Stimulated activated CD4-positive, alpha-beta T cell treated with anti-CD3 and anti-CD28 coated beads, Interleukin-15, amount 100 ng/mL, for 48 hours (primary cell): Measurements from ENCODE around the gene POU3F2.

Experiments used
- DNase-seq, 2 donors: peaks; one replicate each; pipeline ENCODE4 v3.0.0-alpha.2; 2020; ENCODE audit warnings: low read depth in 2 of 2

The POU3F2 gene

GRCh38 chr6:98834060-98835031 is at the start of gene POU3F2:
TSS of gene POU3F2 (plus strand) at chr6:98834574. CDS start at chr6:98834874, 300 bp downstream.
- DNase-seq: peak; percentile 45 to 62

GRCh38 chr6:98787435-98787834 is 46.9 kb upstream of the POU3F2 start:
- no peak for DNase-seq

GRCh38 chr6:98787961-98788360 is 46.4 kb upstream of the POU3F2 start:
- DNase-seq: no peak

GRCh38 chr6:98794307-98794842 is 40.0 kb upstream of the POU3F2 start:
- DNase-seq: no peak

- DNase-seq: no peak
Measured at GRCh38 chr6:98797217-98797994, 37.0 kb upstream of the POU3F2 start.

GRCh38 chr6:98800866-98801265 is 33.5 kb upstream of the POU3F2 start:
- DNase-seq: no peak

DNA sequence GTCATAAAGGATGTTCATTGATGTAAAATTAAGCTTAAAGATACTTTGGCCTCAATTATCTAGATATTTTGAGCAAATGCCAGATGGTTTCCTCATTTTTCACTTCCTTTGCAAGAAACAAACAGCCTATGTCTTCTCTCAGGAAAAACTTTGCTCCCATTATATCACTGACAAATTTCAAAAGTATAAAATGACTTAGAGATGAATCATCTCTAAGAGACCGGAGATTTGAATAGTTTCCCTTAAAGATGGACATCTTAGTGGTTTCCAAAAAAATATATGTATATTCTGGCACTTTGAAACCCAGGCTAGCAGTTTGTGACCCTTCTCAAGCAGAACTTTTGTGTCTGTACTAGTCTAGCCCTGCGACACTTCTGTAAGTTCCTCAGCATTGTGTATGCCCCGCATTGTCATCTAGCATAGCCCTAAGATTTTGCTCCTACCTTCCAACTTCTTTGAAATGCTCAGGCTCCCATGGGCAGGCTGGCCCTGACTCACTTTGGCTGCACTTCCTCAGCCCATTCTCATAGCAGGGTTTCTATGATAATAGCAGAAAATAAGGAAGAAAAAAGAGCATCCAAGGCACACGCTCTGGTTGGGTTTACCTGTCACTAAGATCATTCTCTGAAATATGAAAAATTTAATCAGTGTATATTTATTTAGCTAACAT is 25.7 kb upstream of the POU3F2 start:
- no peak for DNase-seq

DNA sequence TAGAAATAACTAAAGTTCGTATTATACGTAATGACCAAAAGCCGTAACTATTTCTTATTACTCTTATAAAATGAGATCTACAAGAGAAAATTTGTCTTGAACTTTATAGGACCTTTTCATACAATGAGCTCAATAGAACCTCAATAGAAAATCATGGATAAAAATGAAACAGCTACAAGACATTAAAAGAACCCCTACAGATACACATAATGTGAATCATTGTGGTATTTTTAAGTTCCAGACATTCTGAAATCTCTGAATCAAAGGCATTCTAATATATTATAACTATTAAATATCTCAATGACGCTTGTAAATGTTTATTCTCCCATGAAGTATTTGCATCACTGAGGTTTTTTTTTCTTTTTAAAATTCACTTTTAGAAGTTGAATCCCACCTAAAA is 22.2 kb upstream of the POU3F2 start:
- no peak for DNase-seq

GRCh38 chr6:98816799-98817198 is 17.6 kb upstream of the POU3F2 start:
- DNase-seq: no peak

DNA sequence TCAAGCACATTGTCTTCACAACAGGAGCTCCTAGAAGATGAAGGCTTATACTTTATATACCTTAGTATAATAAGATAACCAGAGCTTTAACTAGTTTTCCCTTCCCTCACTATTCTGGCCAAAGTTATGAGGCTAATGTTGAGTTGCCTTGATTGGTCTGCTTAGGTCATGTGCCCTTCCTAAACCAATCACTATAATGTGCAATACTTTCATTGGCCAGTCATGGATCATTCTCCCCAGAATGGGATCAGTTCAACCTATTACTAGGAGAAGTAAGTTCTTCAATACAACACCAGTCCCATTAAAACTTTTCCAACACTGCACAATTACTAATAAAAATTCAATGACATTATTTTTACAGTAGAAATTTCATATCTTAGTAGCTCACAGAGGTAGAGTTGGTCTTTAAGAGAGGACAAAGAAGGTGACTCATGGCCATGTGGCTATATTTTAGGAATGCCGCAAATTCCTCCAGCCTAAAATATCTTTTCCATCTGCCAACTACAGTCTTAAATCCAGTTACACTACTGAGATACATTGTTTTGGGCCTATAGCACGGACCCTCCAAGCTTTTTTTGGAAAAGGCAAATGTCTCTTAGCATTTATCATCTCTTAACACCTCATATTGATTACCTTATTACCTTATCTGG is 12.5 kb upstream of the POU3F2 start:
- no peak for DNase-seq

DNA sequence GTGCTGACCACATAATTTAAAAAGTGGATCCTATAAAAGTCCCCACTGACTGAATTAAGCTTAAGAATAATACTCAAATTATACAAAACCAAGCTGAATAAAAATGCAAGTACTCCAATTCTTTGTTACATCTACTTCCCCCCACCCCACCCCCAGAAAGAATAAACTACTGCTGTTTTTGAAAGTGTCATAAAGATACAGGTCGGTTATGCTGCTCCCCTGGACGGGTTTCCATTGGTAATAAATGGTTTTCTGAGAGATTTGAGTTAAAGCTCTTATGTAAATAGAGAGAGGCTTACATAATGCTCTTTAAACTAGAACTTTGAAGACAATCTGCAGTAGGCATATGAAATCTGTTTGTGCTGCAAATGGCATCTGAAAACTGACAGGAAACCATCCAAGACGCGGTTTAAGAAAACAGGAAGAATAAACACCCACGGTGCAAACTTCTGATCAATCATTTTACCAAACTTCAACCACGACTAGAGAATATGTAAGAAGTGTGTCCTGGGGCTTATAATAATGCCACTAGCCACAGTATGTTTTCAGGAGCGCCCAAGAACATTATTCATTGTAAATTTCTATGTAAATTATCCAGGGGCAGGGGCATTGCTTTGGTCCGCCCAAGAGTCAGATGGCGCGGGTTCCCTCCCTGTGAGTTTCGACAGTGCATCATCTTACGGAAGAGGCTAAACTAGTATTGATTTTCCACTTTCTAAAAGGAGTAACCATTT is 10.8 kb upstream of the POU3F2 start:
- no peak for DNase-seq

DNA sequence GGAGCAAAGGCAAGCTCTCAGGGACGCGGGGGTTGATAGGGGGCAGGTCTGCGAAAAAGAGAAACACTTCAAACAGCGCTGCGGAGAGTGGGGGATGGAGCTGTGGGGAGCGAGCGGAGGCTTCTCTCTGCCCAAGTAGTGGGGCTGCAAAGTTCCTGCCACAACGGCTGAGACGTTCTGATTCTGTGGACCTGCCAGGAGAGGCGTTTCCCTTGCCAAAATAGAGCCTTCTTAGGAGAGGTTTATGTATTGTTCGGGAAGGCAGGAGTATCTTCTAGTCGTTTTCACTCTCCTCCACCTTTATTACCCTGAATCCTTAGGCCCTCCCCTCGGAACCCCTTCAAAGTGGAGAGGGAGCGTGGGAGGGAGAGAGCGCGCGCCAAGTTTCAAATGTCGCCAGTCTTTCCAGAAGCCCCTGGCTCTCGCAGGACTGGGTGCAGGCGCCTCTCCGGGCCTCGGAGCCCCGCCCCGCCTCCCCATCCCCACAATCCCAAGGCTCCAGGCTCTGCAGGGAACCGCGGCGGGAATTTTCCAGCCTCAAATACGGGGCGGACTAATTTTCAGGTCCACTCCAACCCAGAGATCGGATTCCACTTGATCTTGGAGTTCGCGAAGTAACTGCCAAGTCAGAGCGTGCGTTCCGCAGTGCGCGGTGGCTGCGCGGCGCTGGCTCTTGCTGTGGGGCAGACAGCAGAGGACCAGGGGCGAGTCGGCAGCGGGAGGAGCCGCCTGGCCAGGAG is 10.0 kb upstream of the POU3F2 start:
- DNase-seq: no peak

- DNase-seq: no peak
Measured at GRCh38 chr6:98824902-98825599, 9.3 kb upstream of the POU3F2 start.

- DNase-seq: no peak
Measured at GRCh38 chr6:98825600-98826230, 8.7 kb upstream of the POU3F2 start.

DNA sequence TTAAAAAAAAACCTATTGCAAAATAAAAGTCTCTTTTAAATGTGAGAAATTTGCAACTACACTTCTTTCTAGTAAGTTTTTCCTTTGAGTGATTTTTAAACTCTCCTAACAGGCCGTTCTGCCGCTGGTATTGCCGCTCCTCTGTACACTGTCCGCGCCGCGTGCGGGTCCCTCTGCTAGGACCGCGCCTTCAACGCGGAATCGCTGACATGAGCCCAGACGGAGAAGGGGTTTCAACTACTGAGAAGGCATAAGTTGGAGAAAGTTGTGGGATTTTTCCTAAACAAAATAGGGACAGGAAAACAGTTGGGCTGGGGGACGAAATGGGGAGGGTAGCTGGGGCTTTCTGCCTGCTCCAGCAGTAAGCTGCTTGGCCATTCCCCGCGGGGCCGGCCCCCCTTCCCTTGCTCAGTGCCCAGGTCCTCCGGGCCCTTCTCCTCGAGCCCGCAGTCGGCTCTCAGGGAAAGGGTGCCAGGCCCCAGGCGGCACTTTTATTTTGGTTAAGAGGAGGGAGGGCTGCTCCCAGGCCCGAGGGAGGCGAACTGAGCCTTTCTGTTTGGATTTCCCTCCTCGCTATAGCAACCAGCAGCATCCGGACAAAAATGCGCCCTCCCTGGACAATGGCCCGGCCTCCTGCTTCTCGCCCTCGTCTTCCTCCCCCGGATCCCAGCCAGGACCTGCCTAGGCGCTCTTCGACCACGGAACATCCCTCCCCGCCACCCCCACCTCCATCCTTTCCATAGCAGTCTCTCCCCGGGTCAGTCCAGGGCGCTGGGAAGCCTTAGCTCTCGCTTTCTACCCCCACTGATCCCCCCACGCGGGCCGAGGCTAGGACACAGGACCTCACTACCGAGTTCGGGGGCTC is 6.8 kb upstream of the POU3F2 start:
- no peak for DNase-seq

GRCh38 chr6:98828211-98828788 is 6.1 kb upstream of the POU3F2 start:
- no peak for DNase-seq

- no peak for DNase-seq
Measured at GRCh38 chr6:98828941-98829411, 5.4 kb upstream of the POU3F2 start.
